ENCODE measurements around the gene NEURL1.

NEURL1 gene

DNA sequence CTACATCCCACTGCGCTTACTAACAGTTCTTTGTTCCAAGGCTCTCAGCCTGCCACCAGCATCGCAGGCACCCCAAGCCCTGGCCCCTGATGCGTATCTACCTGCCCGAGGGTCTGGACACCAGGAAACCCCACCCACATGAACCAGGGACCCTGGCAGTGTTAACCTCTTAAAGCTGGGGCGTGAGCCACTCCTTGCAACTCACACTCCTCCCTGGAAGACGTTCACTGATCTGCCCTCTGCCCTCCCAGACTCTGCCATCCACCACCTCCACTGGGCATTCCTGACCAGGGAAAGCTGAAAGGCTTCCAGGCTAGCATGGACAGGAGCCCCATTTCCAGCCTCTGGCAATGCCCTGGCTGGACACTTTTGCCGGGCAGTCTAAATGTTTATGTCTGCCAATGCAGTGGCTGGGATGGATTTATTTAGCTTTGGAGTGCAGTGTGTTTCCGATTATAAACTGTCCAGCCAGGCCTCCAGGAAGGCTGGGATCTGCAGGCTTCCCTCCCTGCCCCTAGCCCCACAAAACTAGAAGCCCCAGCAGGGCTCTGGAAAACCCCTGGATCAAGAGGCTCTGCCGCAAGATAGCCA, 117.5 kb downstream of the NEURL1 start:
- DNase-seq = no peak

DNA sequence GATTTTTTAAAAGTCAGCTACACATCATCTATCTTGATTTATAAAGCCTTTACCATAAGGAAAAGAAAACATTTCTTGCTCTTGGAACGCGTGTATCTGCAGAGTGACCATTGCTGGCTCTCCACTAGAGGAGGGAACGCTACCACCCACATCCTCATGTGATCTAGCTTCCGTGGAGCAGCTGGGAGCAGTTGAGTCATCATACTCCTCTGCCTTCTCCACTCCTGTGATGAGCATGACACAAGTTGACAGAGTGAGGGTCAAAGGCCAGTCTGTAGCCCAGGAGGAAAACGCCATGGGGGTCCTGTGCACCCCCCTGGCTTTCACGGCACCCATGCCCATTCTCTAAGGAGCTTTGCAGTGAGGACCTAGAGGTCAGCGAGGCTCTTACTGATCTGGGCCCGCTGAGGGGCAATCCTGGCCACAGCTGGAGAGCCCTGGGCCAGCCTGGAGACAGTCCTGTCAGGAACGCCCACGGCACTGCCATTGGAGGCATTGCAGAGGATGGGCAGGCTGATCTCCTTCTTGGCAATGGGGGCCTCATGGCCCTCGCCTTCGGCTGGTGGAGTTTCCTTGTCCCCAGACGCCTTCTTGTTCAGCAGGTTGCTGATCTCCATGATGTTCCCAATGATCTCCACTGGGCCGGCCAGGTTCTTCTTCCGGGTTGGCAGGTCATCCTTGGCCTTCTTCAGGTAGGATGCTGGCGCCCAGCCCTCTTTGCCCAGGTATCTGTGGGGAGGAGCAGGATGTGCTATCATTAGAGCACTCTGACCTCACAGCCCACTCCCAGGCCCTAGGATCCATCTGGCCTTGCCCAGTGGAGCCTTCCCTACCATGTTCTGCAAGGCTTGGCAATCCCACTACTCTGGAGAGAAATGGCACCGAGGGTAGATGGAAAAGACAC, 119.2 kb downstream of the NEURL1 start:
- DNase-seq = no peak

DNA sequence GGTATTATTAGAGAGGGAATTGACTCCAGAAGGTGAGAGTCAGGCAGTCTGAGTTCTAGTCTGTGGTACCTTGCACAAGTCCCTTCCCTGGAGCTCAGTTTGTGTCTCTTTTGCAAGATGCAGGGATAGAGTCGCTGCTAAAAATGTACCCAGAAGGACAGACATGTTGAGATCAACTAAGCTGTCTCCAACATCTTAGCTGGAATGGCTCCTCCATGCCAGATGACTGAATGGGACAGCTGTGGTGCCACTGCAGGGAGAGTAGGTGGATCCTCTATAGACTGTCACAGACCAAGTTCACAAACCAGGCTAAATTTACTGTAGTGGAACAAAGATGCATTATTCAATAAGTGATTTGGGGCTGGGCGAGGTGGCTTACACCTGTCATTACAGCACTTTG, 120.1 kb downstream of the NEURL1 start:
- DNase-seq = no peak

DNA sequence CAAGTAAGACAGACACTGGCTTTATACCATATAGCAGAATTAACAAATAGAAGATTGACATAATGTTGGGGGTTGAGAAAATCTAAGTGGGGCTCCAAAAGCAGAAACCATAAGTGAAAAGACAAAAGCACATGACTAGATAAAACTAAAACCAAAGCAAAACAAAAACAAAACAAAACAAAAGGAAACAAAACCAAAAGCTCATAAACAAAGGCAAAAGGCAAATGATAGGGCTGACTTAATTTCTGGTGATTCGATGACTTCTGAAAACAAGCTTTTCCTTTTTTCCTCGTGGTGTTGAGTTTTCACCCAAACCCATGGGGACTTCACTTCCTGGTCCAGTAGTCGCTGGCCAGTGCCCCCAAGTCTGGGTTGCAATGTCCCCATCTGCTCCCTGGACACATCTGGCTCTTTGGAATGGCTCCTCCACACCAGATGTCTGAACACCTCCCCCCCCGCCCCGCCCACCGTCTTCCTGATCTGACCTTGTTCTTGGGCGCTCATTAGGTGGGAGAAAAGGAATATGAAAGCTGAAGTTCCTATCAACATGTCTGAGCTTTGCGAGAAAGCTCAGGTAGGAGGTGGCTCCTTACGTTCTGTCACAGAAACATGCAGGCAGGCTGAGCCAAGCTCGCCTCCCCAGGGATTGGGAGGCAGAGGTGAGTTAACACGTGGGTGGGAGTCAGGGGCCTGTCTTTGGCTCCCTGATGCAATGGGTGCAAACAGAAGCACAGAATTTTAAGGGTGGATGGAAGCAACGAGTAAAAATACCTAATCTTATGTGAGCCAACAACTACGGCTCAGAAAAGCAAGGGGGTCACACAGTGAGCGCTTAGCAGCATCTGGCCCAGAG, 121.0 kb downstream of the NEURL1 start:
- DNase-seq = no peak

DNA sequence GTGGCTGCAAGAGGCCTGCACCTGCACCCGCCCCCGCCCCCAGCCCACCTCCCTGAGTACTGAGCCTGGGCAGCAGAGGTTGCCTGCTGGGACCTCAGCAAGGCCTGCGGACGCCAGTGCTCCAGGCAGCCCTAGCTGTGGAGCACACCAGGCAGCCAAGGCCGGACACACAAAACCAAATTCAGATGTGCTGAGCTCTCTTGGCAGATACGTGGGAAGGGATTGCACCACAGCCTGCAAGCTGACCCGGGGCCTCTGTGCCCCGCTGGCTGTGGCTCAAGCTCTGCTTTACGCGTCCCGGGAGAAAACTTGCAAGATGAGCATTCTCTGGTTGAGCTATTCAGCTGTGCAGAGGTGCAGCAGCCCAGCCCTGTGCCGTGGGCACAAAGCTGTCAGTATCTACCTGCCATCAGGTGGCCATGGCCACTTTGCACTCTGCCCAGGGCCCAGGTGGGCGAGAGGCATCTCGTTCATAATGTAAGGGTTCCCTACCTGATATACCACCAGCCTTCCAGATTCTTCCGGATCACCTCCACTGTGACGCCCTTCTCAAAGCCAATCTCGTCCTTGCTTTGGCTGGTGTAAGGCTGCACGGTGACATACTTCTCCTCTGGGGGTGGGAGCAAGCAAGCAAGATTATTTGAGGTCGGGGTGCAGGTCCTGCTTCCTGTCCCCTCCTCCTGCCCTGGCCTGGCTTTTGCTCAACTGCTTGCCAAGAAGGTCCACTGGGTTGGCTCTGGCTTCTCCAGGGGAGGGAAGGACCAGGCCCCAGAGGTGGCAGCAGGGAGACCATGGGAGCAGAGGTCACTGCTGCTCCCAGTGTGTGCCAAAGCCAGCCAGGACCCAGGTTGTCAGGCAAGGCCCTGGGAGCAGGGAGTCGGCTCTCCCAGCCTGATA, 123.4 kb downstream of the NEURL1 start:
- no peak for DNase-seq

DNA sequence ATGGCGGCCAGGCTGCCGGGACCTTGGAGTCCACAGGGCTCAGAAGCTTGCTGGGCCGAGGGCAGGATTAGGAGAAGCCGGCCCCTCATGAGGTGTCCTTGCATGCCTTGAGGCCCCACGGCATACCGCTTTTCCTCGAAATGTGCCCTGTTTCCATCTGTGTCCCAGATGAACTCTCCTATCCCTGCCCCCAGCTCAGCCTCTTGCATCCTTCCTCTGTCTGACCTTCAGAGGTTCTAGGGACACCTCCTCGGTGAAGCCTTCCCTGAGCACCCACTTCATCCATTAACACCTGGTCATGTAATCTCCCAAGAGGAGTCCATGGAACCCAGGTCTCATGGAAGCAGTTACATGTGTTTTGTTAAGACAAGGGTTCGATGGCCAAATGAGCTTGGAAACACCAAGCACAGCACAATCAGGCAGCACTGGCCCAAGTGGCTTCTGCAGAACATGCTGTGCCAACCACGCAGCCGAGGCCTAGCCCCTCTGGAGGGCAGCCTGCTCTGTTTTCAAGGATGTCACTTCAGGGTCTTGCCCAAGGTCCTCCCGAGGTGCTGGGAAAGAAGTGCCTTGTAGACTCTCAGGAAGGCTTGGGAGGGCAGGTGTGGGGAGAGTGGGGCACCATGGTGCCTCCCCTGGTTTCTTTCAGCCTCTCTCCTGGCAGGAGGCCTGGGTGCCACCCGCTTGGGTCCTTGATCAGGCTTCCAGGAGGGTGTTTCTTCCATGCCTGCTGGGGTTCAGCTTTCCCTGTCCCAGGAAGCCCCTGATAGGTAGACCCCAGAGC, 124.3 kb downstream of the NEURL1 start:
- no peak for DNase-seq

DNA sequence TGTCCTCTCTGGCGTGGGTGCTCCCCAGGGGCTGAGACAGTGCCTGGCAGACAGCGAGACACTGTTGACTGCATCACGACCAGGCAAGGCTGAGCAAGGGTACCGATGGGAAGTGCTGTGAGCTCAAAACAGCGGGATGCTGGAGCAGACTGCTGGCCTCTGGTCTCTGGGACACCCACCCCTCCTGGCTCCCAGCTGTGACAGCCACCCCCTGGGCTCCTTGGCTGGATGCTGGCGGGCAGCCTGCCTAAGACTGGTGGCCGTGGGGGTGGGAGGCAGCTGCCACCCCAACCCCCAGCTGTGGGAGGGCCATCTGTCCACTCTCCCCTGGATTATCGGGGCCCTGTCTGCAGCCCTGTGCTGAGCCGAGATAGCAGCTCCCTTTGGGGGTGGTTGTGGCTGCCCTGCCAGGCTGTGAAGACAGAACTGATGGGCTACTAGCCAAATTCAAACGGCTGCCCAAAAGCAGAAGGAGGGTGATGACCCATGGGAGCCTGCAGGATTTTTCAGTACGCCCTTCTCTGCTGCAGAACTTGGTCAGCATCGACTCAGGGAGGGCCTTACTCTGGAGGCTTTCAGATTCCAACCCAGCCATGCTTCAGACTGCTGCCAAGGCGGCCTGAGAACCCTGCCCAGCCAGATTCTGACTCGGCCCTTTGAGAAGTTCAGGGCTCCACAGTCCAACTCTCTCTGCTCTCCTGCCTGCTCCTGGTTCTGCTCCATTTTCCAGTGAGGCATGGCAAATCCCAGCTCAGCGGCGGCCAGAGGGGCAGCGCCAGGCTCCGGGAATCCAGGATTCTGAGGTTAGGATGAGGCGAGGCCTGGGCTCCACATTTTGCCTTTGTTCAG, 125.3 kb downstream of the NEURL1 start:
- DNase-seq = no peak

DNA sequence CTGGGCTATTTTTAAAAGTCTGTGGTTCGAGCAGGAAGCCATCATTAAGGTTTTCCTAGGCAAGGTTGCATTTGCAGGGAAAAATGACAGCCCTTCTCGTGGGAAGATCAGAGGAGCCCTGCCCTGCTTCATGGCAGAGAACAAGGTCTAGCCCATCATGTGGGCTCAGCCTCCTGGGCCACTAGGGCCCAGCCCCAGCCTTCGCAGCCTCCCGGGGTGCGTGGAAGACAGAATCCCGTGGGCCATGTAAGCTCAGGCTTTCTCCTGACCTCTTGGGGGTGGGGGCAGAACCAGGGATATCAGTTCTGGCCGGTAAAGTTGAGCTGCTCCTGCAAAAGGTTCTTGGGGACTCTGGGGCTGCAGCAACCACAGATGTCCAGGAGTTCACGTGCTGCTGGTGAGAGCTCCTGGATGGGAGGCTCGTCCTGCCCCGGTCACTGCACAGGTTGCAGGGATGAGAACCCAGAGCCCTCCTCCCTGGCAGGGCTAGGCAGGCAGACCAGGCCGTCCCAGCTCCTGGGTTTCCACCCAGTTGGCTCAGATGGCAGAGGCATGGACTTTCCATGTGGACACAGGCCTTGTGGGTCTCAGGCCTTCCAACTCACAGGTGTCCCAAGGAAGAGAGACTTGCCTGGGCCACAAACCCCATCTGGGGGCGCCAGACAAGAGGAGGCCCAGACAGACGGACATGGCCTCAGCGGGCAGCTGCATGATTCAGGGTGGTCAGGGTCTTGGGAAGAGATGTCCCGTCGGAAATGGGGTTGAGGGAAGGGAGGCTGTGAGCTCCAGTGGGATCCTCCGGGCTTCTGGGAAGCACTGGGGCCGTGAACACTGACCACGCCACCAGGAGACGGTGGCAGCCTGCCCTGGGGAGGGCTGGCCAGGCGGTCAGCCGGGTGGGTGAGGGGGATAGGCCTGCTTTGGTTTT, 126.2 kb downstream of the NEURL1 start:
- DNase-seq = no peak

DNA sequence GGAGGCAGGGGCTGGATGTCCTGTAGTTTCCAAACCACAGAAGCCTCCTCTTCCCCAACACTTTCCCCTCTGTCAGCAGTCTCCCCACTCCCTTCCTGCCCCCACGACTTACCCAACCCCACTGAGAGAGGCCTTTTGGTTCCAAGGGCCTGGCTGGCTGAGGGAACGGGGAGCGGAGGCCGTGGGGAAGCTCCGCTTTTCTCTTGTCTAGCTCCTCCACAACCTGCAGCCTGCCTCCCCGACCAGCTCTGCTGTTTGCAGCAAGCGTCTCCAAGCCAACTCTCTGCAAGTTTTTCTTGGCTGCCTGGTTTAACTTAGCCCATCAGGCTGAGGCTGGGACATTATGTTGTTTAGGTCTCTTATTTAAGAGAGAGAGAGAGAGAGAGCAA, 126.8 kb downstream of the NEURL1 start:
- no peak for DNase-seq

DNA sequence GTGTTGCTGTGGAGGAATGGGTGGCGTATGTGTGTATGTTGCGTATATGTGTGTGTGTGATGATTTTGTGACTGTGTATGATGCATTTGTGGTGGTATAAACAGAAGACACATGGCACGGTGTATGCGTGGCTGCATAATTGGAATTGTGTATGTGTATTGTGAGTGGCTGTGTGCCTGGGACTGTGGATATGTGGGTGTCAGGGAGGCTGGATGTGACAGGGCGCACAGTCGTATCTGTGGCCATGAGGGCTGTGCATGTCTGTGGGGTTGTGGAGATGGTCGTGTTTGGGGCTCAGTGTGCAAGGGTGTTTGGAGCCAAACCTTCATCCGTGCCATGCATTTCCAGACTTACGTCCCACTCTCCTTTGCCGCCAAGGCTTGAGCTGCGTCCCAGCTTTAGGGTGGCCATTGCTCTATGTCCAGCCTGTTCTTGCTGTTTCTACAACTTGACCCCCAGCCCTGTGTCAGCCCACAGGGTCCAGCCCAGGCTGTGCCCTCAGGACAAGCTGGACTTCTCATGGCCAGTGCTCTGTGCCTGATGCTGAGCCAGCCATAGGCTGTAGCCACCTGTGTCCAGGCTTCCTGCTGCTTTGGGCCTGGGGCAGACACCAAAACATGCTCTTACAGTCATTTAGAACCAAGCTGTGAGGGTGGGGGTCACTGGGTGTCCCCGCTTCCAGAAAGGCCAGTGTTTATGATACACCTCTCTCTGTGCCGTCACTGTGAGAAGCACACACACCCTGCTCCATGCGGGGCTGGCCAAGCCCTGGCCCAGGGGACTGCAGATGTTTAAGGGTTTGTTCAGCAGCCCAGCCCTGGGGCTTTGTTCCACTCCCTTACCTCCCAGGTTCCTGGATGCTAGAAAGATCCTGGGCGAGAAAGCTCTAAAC, 127.6 kb downstream of the NEURL1 start:
- DNase-seq = no peak

DNA sequence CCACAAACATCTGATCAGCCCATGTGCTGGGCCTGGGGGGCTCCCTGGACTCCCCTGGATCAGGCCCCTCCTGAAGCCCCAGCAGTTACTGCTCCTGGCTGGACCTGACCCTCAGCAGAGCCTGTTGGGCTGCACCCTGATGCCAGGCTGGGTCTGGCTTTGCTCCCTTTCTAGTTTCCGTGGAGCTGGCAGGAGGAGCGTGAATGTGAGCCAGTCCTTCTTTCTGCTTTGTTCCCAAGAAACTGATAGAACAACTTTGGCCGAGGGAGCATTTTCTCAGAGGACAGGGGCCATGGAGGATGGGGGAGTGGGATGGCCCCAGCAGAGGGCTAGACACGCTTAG, 128.2 kb downstream of the NEURL1 start:
- DNase-seq = no peak

DNA sequence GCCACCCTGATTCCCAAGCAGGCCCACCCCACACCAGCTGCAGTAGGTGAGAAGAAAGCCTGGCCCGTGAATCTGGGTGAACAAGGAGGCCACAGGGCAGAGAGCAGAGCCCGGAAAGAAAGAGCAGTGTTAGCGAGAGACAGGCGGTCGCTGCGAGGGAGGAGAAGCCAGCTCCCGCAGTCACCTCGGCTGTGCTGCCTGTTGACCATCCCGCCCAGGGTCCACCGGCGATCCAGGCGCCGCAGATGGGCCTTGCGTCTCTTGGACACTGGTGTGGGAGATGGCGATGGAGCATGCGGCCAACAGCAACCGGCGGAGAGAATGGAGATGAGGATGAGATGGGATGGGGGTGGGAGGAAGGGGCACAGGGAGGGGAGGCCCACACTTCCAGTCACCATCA, 128.8 kb downstream of the NEURL1 start:
- DNase-seq = no peak

DNA sequence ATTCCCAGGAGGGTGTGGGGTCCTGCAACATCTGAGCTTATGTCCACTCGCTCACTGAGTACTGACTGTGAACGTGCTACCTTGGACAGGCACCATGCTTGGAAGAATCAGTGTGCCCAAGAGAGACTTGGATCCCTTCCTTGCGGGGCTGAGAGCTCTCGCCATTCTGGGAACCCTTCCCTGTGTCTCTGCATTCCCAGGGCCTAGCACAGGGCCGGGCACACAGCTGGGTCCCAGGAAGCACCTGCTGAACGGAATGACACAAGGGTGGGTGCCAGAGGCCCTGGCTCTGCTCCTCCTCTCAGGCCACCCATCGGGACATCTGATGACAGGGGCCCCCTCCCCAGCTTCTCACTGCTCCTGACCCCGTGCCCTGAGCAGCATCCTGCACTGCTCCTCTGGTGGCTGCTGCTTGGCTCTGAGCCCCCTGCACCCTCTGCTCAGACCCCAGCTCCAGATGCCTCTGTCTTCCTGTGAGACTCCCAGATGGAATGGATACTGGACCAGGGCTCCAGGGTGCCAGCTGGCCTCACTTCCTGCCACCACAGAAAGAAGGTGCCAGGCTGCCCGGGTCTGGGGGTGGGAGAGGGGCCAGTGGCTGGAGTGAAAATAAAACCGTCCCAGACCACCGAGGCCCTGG, 129.6 kb downstream of the NEURL1 start:
- no peak for DNase-seq

DNA sequence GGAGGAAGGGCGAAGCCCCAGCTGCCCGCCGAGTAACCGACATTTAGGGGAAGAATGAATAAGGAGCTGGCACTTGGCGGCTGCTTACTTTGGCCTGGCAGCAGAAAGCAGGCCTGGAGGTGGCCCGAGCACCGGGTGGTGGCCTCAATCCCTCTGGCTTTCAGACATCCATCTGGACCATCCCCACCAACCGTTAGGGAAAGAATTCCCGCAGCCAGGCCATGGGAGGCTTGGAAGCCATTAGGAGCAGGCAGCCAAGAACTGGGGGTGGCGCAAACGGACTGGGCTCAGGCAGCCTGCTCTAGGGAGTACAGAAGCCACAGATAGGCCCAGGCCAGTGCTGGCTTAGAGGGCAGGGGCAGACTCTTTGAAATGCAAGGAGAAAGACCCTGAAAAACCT, 132.7 kb downstream of the NEURL1 start:
- no peak for DNase-seq

DNA sequence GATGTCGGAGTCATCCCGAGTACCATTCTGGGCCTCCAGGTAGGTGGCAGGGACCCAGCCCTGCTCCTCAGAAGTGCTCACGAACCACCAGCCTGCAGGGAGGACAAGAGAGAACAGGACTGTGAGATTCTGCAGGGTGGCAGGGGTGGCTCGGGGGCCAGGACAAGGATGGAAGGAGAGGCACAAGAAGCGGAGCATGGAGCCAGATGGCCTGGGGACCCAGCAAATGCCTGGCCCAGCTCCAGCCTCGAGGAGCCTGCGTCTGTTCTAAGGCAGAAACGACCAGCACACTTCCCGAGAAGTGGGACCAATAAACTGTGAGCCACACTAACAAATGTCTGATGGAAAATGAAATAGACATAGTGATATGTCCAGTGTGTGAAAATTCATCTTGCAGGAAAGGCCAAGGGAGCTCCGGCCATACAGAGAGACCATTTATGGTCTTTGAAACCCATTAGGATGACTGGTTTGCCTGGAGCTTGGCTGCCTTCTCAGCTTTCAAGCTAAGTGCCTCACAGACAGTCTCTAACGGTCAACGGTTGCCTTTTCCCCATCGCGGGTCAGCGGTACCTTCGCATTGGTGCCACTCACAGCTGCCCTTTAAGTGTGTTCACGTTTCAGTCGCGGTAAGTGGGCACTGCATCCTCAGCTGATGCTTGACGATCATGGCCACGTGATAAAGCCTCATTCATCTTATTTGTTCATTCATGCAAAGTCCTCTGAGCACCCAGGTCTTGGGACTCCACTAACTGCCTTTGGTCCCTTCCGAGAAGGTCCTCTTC, 133.8 kb downstream of the NEURL1 start:
- DNase-seq = no peak

DNA sequence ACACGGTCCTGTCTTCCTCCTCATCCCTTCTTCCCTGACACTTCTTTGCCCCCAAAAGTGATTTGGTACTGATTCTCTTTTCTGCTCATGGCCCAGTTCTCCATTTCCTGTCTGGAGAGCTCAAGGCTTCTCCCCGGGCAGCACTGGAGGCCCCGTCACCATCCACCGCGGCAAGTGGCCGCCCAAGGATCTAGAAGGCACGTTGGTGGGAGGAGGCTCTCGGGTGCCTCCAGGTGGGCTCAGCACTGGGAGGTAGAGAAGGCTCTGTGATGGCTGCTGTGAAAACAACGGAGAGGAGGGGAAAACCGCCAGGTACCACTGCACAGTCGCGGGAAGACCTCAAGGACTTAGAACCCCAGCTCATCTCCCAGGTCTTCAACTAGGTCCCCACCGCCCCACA, 134.4 kb downstream of the NEURL1 start:
- DNase-seq = no peak

DNA sequence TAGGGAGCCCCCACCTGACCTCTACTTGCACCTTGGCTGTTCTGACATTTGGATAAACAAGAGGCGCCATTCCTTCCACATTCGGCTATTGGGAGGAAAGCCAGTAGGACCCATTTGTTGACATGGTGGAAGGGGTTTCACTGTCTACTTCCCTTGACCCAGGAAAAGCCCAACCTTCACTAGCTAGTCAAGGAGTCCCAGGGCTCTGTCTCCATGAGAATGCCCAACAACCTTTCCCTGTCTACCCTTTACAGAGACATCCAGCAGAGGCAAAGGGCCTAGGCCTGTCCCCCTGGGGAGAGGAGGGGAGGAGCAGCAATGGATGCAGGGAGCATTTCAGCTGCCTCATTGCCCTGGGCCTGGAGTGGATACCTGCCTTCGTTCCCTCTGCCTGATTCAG, 136.1 kb downstream of the NEURL1 start:
- DNase-seq = no peak
